Endothelial cell (in vitro differentiated cells): ENCODE data around the gene LSM3. TPM values are rescaled to one million over a fixed set of nuclear protein-coding genes. Genes with fewer than 3 reads are reported as not detected.

Experiments used
- DNase-seq: peaks from one replicate; pipeline ENCODE4 v3.0.0; 2021; ENCODE audit warnings: low spot score
- H3K27ac Mint-ChIP-seq: one replicate; pipeline ENCODE4 v1.8.0; 2021; ENCODE audit warnings: mixed read lengths, inconsistent platforms; ENCODE audit not compliant: unreplicated experiment
- H3K27me3 Mint-ChIP-seq: one replicate; pipeline ENCODE4 v1.8.0; 2021; ENCODE audit warnings: mild to moderate bottlenecking, moderate library complexity, mixed read lengths, inconsistent platforms; ENCODE audit not compliant: unreplicated experiment
- H3K36me3 Mint-ChIP-seq: one replicate; pipeline ENCODE4 v1.8.0; 2021; ENCODE audit warnings: mild to moderate bottlenecking, low read depth, mixed read lengths, inconsistent platforms; ENCODE audit not compliant: unreplicated experiment
- H3K4me1 Mint-ChIP-seq: one replicate; pipeline ENCODE4 v1.8.0; 2021; ENCODE audit warnings: mild to moderate bottlenecking, mixed read lengths, inconsistent platforms; ENCODE audit not compliant: unreplicated experiment
- H3K4me3 Mint-ChIP-seq: one replicate; pipeline ENCODE4 v1.8.0; 2021; ENCODE audit warnings: mild to moderate bottlenecking, mixed read lengths, inconsistent platforms; ENCODE audit not compliant: unreplicated experiment
- H3K9me3 Mint-ChIP-seq: one replicate; pipeline ENCODE4 v1.8.0; 2021; ENCODE audit warnings: mixed read lengths, inconsistent platforms; ENCODE audit not compliant: unreplicated experiment
- total RNA-seq: library from RNA; stranded (reverse); fragmentation: NEBNext Ultra II Directional; extraction: Animal tissue kit (Norgen Biotek cat#: 25700); gene quantifications from one replicate; pipeline ENCODE4 v1.2.1, GENCODE V29; 2021; ENCODE audit not compliant: unreplicated experiment
- TF ChIP-seq, protein P1 (sequence below): fragments of 200-600 bp; sonication (generic); IDR thresholded peaks from one replicate; pipeline ENCODE4 v1.5.0; 2021; ENCODE audit warnings: antibody characterized with exemption; ENCODE audit not compliant: unreplicated experiment

The LSM3 gene
- total RNA-seq, 1 donor from 2014 or later, result 14.7 TPM

DNA sequence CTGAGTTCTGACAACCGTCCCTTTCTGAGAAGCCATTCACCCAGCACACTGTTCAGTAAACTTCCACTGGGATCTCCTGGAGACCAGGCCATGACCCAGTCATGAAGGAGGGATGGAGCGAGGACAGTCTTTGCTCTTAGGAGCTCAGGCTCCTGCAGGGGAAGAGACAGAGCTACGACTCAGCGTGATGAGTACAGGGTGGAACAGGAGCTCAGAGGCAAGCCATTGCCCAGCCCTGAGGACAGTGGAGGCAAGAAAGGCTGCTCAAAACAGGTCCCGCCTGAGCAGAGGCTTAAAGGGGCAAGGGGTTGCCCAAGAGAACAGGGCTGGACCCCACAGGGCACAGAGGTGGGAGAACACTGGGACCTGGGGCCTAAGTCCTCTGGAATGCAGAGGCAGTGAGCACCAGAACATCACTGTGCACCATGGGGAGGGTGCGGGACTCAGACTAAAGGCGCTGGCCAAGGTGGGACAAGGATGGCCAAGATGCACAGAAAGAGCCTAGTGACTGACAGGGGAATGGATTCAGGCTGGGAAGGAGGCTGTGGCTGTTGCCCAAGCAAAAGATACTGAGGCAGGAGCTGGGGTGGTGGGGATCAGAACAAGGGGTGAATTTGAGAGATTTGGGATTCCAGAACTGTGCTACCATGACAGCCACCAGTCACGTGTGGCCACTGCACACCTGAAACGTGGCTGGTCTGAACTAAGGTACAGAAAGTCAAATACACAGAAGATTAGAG lies 28.0 kb upstream of the LSM3 start:
- Mint-ChIP-seq H3K36me3 (peaks cover 41% of the 10 kb centered on the region), H3K4me3 (peak overlapping the region; percentile 19), H3K27ac (peak overlapping the region; percentile 52), H3K4me1 (no peaks in the 10 kb centered on the region), H3K27me3 (peaks cover 5% of the 10 kb centered on the region), H3K9me3 (no peaks in the 10 kb centered on the region)
- DNase-seq, result no peak
- TF ChIP-seq, protein P1, sequence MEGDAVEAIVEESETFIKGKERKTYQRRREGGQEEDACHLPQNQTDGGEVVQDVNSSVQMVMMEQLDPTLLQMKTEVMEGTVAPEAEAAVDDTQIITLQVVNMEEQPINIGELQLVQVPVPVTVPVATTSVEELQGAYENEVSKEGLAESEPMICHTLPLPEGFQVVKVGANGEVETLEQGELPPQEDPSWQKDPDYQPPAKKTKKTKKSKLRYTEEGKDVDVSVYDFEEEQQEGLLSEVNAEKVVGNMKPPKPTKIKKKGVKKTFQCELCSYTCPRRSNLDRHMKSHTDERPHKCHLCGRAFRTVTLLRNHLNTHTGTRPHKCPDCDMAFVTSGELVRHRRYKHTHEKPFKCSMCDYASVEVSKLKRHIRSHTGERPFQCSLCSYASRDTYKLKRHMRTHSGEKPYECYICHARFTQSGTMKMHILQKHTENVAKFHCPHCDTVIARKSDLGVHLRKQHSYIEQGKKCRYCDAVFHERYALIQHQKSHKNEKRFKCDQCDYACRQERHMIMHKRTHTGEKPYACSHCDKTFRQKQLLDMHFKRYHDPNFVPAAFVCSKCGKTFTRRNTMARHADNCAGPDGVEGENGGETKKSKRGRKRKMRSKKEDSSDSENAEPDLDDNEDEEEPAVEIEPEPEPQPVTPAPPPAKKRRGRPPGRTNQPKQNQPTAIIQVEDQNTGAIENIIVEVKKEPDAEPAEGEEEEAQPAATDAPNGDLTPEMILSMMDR, result no peak

- DNase-seq, result no peak
- TF ChIP-seq, protein P1, result no peak
- no peaks in the 10 kb centered on the region for H3K9me3 Mint-ChIP-seq
- H3K4me1 Mint-ChIP-seq, result no peaks in the 10 kb centered on the region
- no peak overlapping the region for H3K27ac Mint-ChIP-seq
- H3K27me3 Mint-ChIP-seq, result peaks cover 4% of the 10 kb centered on the region
- peaks cover 41% of the 10 kb centered on the region for H3K36me3 Mint-ChIP-seq
- no peak overlapping the region for H3K4me3 Mint-ChIP-seq
These were observed 27.0 kb upstream of the LSM3 start for GRCh38 chr3:14151471-14152083.

- Mint-ChIP-seq H3K4me1 (no peaks in the 10 kb centered on the region), H3K27me3 (peaks cover 4% of the 10 kb centered on the region), H3K27ac (no peak overlapping the region), H3K36me3 (peaks cover 43% of the 10 kb centered on the region), H3K4me3 (no peak overlapping the region), H3K9me3 (no peaks in the 10 kb centered on the region)
- DNase-seq, result no peak
- TF ChIP-seq, protein P1, result no peak
These were observed 26.2 kb upstream of the LSM3 start for GRCh38 chr3:14152233-14152962.

- H3K4me1 Mint-ChIP-seq, result no peaks in the 10 kb centered on the region
- H3K9me3 Mint-ChIP-seq, result no peaks in the 10 kb centered on the region
- H3K4me3 Mint-ChIP-seq, result no peak overlapping the region
- no peak overlapping the region for H3K27ac Mint-ChIP-seq
- TF ChIP-seq, protein P1, result no peak
- peaks cover 43% of the 10 kb centered on the region for H3K36me3 Mint-ChIP-seq
- peaks cover 4% of the 10 kb centered on the region for H3K27me3 Mint-ChIP-seq
- no peak for DNase-seq
These were observed 25.7 kb upstream of the LSM3 start for GRCh38 chr3:14152963-14153355.

DNA sequence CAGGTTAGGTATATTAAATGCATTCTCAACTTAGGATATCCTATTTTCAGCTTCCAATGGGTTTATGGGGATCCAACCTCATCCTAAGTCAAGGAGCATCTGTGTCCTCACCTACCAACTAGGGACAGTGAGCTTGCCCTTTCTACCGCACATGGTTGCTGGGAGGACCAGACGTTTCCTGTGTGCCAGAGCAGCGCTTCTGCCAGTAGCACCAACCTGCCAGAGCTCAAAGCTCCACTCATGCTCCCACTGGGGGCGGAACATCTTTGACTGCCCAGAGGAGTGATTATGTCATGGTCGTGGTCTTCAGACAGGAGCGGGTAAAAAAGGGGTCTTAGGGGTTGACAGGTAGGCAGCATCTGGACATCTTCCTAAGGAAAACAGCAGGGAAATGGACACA lies 25.0 kb upstream of the LSM3 start:
- H3K9me3 Mint-ChIP-seq, result no peaks in the 10 kb centered on the region
- peaks cover 50% of the 10 kb centered on the region for H3K36me3 Mint-ChIP-seq

More for the DNA sequence above, 25.0 kb upstream of the LSM3 start:
- DNase-seq, result no peak
- H3K4me1 Mint-ChIP-seq, result no peaks in the 10 kb centered on the region
- peaks cover 6% of the 10 kb centered on the region for H3K27me3 Mint-ChIP-seq
- TF ChIP-seq, protein P1, result no peak
- no peak overlapping the region for H3K27ac Mint-ChIP-seq
- H3K4me3 Mint-ChIP-seq, result no peak overlapping the region
